Ramos (cell line): ENCODE results near the gene FARP1.

Source experiments
- in situ Hi-C: fragments of 300-500 bp; cut with MboI; formaldehyde crosslinking; loops from one replicate; pipeline ENCODE4 v1.14.3; 2022; ENCODE audit warnings: low sequenced_read_pairs; ENCODE audit not compliant: unreplicated experiment

The FARP1 gene

DNA sequence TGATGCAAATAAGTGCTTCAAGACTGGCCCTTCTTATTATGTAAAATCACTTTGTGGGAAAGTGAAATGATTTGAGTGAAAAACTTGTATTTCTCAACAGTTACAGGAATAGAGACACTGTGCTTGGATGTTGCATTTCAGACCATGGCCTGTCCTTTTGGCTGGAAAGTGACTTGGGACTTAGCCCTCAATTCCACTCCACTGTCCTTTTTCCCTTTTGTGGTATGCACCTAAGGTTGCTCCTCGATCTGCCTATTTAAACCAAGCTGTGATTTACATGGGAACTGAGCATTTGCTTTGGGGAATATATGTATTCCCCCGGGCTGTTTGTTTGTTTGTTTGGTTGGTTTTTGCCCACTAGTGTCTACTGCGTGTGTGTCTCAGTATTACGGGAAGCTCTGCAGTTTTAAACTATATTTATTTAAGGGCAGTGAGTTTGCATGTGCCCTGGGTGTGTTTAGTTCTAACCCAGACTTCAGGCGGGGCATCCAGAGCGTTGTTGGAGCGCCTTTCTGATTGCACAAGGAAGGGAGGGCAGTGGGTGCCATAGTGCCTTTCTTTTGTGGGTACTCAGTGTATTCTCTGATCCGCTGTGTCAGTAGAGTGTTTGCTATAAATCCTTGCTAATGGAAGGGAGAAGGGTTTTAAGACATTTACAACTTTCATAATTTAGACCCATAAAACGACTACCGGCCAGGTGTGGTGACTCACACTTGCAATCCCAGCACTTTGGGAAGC, 52.3 kb downstream of the FARP1 start:
- in situ Hi-C loops, result no loop called here

DNA sequence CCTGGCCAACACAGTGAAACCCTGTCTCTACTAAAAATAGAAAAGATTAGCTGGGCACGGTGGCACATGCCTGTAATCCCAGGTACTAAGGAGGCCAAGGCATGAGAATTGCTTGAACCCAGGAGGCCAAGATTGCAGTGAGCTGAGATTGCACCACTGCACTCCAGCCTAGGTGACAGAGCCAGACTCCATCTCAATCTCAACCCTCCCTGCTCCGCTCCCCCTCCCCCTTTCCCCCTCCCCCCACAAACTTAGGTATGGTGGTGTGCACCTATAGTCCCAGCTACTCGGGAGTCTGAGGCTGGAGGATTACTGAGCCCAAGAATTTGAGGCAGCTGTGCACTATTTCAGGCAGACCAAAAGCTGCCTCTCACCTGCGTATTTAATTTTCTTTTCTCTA, 55.8 kb downstream of the FARP1 start:
- in situ Hi-C loops, result no loop called here

DNA sequence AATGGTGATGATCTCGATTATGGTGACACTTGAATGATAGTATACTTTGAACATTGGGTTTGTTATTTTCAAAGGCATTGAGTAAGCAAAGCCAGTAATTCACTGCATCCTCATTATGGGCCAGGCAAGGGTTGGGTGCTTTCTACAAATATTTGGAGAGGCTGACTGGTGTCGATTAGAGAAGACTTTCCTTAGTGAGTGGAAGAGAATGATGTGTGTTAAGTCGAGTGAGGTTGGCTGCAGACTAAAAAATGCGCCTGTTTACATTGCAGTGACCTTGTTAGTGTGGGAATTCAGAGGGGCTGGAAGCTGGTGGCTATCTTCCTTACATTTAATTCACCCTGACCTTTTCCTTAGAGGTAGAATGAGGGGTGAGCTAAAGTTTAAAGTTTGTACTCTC, 56.6 kb downstream of the FARP1 start:
- in situ Hi-C loops, result no loop called here

DNA sequence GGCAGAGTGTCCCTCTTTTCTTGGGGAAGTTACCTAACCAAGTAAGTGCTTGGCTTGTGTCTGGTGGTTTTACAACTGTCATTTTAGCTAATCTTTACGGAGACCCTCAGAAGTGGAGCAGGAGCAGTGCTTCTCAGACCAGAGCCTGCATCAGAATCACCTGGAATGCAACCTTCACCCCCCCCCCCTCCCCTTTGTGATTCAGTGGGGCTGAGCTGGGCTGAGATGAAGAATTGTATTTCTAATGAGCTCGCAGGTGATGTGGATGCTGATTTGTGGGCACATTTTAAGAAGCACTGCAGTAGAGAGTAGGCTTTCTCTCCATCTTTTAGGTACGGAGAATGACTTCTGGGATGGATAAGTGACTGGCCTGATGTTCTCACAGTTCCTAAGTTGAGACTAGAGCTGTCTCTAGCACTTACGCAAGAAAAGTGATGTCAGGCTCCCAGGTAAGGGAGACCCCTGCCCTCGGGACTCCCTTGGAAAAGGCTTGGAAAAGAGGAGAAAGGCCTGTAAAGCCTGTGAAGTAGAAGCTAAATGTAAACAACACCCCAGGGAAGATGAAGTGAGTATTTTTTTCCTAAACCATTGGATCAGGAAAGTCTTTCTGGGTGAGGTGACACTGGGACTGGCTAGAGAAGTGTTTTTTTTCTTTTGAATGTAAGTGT, 57.5 kb downstream of the FARP1 start:
- in situ Hi-C loops, result no loop called here

DNA sequence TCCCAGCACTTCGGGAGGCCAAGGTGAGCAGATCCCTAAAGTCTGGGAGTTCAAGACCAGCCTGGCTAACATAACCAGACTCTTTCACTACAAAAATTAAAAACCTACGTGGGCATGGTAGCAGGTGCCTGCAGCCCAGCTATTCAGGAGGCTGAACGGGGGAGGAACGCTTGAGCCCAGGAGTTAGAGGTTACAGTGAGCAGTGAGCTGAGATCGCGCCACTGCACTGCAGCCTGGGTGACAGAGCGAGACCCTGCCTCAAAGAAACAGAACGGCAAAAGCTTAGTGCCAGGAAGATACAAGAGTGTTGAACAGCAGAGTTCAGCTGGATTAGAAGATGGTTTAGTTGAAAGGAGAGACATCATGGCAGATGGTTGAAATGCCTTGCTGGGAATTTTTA, 58.3 kb downstream of the FARP1 start:
- in situ Hi-C loops, result no loop called here

DNA sequence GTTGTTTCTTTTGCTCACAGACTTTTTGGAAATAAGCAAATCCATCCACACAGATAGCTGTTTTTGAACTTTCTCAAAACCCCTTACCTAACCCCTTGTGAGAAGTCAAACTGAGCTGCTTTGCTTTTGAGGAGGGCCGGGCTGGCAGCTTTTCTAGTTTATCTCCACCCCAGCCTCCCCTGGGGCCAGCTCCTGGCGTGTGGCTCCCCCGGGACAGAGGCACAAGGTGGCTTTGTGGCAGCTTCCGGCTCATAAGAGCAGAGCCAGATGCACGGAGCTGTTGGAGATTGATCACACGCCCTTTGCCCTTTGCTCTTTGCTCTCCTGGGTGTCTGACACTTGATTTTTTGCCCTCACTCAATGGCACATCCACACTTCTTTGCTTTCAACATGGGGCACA, 59.1 kb downstream of the FARP1 start:
- in situ Hi-C loops, result no loop called here

DNA sequence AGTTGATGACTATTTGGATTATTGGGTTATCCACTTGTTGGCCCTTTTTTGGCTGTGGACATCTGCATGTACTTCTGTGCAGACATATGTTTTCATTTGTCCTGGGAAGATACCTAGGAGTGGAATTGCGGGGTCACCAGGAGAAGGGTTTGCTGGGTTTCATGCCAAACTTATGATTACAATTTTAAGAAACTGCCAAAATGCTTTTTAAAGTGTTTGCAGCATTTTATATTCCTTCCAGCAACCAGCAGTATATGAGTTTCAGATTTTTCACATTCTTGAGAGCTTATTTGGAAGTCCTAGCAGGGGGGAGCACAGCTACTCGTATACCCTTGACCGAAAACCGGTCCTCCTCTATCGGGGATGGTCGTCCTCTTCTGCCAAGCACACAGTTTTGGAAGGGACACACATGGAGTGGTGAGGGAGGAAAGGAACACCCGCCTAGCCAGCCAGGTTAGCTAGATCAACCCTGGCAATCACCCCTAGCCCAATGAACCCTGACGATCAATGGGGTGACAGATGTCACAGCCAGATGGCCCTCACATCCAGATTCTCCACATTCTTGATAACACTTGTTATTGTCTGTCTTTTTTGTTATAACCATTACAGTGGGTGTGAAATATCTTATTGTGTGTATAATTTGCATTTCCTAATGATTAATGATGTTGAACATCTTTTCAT, 60.9 kb downstream of the FARP1 start:
- in situ Hi-C loops, result no loop called here

DNA sequence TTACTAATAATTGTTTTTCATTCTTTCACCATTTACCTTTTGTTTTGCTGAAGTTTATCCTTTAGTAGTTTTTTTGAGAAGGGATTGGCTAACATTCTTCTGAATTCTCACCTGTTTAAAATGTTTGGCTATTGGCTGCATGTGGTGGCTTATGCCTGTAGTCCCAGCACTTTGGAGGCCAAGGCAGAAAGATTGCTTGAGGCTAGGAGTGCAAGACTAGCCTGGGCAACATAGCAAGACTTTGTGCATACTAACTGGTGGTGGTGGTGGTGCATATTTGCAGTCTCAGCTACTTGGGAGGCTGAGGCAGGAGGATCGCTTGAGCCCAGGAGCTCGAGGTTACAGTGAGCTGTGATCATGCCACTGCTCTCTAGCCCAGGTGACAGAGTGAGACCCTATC, 61.7 kb downstream of the FARP1 start:
- in situ Hi-C loops, result no loop called here

DNA sequence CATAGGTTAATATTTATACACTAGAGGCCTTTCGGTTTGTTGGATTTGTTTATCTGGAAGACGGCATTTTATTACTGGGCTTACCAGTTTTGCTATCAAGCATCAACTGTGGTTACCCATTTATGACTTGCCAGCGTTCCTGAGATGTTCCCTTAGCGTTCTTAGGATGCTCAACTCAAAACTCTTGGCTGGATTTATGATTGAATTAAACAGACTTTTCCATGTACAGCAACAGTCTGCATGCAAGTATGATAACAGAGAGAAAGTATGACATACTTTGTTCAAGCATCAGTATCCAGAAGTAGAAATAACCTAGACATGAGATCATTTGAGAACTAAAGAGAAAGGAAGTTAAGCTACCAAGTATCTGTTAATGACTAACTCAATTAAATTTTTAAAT, 64.1 kb downstream of the FARP1 start:
- in situ Hi-C loops, result no loop called here

DNA sequence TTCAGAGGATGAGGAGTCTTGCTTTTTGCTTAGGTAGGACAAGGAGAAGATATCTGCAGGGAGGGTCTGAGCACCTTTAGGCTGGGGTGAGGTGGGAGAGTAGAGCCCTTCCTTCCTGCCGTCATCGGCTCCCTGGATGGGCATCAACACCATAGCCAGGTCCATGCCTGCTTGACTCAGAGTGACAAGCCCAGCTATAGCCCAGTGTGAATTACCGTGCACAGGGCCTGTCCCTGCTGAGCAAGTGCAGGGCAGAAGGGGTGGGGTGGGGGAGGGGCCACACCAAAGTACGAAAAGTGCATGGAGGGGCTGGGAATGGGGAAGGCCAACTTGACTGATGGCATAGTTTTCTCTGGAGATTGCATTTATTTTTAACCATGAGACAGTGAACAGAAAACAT, 64.5 kb downstream of the FARP1 start:
- in situ Hi-C loops, result no loop called here

DNA sequence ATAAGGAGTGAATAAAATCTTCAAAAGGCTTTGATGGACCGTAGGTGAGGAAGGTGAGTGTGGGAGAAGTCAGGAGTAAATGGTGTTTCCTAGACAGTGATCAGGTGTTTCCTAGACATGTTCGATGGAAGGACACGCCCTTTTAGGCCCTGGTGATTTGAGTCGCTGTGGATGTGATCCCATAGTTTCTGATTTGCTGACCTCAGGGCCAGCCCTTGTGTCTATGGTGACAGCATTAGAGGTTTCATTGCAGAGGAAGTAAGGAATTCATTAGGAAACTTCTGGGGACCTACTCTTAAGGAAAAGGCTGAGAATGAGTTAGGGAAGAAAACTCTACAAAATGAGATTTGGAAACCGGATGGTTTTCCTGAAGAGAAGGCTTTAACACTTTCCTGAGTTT, 65.7 kb downstream of the FARP1 start:
- in situ Hi-C loops, result no loop called here

DNA sequence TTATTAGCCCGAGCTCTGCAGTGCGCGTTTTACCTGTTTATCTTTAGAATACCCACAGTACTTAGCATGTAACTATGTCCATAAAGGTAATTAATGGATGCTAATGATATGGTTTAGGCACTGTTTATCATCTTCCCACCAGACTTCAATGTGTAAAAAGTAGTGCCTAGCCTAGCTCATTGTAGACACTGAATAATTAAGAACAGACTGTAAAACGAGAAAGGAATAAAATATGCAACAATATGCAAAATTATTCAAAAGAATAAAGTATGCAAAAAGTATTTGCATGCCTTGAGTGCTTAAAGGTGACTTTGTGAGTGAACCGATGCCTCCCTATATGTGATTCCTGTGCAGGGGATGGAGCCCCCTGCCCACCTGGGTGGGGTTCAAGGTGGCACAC, 69.9 kb downstream of the FARP1 start:
- in situ Hi-C loops, result no loop called here

DNA sequence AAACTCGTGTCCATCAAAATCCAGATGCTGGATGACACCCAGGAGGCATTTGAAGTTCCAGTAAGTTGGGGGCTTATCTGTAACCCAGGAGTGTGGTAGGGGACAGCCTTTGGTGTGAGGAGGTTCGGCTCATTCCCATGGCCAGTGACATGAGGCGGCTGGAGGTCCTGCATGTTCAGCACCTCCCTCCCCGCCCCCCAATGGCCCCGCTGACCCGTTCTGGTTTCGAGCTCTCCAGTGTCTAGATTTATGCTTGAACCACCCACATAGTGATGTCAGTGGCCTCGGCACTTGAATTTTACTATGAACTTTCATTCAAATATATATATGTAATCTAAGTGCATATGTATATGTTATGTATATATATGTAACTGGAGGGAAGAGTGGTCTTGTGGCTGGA, 70.5 kb downstream of the FARP1 start:
- in situ Hi-C loops, result no loop called here

DNA sequence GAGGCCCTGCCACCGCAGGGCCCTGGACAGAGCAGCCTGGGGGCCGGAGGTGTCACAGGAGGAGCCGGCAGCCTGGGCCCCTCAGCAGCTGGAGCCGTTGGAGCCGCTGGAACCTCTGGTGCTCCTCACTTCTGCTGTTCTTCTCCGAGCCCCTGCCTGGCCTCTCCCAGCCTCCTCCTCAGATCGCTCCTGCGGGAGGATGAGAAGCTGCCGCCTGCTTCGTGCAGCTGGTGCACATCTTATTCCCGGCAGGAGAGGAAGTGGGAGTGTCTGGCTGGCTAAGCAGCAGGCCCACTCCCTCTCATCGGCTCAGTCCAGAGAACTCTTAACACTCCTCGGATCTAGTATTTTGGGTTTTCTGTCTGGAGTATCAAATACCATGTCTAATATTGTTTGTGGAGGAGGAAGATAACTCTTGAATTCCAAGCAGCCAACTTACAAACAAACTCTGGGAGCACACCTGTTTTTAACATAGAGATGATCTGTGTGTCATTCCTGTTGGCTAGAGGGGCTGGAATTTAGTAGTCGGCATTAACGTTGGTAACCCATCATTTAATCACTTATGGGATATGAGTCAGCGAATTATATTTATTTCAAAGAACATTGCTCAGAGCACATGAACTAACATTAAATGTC, 71.2 kb downstream of the FARP1 start:
- in situ Hi-C loops, result no loop called here

DNA sequence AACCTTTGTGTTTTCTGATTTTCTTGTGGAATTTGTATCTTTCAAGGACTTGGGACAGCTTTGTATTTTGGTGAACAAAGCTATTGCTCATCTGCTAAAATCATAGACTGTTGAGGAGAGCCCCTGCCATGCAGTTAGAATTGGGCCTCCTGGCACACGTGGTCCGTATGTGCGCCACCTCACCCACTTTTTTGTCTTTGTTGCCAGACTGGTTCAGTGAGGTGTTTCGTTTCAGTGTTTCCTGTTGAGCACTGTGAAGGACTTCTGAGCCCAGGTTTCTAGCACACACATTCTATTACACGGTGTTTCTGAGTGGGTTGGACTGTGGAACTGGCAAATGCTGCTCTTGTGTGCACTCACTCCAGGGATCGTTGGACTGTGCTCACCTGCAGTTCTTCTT, 71.8 kb downstream of the FARP1 start:
- in situ Hi-C loops, result no loop called here

DNA sequence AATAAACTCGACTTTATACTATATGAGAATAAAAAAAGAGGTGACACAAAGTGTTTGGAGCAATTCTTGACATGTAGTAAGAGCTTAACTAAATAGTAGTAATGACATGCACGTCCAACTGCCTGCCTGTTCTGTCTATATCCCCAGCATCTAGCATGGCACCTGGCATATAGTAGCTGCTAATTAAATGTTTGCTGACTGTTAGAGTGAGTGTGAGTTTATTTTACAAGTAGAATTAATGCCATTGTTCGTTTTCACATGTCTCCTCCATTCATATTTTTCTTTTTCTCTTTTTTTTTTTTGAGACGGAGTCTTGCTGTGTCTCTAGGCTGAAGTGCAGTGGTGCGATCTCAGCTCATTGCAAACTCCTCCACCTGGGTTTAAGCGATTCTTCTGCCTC, 72.6 kb downstream of the FARP1 start:
- in situ Hi-C loops, result no loop called here

DNA sequence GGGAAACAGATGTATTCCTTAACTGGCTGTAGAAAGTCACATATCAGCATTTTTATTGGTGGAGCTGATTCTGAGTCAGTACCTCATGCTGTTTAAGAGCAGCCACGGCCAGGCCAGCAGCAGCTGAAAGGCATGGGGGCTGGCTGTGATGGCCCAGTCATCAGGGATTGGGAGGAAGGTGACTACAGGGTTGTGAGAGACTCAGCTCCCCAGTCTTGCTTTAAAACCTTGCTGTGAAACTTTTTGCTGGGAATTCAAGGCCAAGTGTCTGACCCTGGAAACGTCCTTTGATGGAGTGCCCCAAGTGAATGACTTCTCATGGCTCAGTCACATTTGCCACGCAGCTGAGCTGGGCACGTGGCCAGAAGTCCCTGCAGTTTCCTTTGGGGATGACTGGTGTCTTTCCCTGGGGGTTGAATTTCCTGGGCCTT, 73.3 kb downstream of the FARP1 start:
- in situ Hi-C loops, result no loop called here

DNA sequence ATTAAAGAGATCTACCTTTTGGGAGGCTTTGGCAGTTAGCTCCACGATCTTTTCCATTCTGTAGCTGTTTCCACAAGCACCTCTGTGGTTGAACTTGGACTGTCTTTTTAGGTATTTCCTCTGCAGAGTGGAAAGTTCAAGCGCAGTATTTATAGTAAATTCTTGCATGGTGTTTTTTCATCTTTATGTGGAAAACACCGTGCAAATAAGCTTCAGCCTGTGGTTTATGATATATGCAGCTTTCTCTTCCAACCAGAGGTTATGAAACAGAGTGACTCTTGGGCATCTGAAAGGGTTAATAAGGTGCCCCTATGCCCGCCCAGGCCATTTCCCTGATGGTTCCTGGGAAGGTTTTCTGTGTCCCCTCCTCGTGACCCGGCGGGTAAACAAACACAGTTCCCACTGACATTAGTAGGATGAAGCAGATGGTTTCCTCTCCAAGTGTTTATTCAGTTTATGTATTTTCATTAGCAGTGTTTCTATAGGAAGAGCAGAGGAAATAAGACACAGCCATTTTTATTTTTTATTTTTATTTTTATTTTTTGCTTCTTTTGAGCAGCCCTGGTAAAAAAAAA, 73.9 kb downstream of the FARP1 start:
- in situ Hi-C loops, result no loop called here

DNA sequence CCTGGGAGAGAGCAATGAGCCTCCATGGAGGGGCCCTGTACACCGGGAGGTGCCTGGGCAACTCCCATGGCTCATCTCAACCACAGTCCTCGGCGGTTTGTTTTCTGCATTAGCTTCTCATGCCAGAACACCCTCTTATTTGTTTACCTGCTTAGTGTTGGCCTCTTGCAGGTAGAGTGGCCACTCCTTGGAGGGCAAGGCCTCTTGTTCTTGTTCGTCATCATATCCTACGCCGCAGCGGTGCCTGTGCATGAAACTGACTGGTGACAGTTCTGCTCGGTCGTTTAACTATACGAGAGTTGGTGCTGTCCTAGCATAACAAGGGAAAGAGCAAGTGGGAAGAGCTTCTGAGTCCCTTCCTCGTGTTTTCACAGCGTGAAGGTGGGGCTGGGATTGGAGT, 74.7 kb downstream of the FARP1 start:
- in situ Hi-C loops, result no loop called here

DNA sequence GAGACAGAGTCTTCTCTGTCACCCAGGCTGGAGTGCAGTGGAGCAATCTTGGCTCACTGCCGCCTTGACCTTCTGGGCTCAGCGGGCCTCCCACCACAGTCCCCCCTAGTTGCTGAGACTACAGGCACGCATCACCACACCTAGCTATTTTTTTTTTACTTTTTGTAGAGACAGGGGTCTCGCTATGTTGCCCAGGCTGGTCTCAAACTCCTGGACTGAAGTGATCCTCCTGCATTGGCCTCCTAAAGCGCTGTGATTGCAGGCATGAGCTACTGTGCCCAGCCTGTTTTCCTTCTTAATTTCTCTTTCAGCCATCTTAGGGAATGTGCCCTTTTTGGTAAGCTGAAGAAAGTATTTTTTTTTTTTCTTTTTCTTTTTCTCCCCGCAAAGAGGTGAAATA, 76.8 kb downstream of the FARP1 start:
- in situ Hi-C loops, result no loop called here

DNA sequence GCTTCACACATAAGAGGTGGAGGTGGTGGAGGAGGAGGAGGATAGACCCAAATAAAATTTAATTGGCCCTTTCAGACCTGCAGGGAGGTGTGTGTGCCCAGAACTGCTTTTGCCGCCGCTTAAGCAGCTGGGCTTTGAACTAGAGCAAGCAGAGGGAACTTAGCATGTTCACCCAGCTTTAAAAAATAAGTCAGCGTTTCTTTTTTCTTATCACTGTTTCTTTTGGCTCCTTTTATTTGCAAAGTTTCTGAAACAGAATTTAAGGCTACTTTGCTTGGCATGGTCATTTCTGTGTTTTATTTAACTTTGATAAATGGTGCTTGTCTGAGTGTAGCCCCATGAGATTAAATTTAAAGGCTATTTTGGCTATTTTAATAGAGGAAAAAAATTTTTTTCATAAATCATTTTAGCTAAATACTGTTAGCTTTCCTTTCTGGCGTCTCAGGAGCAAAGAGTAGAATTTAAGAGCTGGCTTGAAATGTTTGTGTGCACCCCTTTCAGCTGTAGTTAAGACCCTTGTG, 77.4 kb downstream of the FARP1 start:
- in situ Hi-C loops, result no loop called here
